ENCODE measurements around the gene RTN1.

DNA sequence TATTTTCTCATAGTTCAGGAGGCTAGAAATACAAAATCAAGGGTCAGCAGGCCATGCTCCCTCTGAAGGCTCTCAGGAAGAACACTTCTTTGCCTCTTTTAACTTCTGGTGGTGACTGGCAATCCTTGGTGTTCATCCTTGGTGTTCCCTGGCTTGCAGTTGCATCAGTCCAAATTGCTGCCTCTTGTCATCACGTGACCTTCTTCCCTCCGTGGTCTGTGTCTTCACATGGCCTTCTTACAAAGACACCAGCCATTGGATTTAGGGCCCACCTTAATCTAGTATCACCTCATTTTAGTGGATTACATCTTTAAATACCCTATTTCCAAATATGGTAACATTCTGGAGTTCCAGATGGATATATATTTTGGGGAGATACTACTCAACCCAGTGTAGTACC is 41.9 kb upstream of the RTN1 start:
- TF ChIP-seq EZH2phosphoT487 (IDR thresholded peaks at IDR 0.05; ENCODE audit: insufficient read depth, low read depth) (no peak), EZH2 (IDR thresholded peaks at IDR 0.05; ENCODE audit: insufficient read depth, poor library complexity, severe bottlenecking) (no peak)

All from GM23248 (cell line).